NCI-H2196 treated with DMSO at 0.1 percent for 48 hours (cell line): ENCODE results near the gene EIF2S1.
"Not testable (repeated sequence)": the region's sequence is repeated elsewhere in the genome, so short reads cannot be mapped to it uniquely, and the experiment has no call there.

Source experiments
- DNase-seq: peaks from one replicate; lab custom pipeline; 2025; ENCODE audit not compliant: unreplicated experiment; lab: John Stamatoyannopoulos, UW

The EIF2S1 gene

DNA sequence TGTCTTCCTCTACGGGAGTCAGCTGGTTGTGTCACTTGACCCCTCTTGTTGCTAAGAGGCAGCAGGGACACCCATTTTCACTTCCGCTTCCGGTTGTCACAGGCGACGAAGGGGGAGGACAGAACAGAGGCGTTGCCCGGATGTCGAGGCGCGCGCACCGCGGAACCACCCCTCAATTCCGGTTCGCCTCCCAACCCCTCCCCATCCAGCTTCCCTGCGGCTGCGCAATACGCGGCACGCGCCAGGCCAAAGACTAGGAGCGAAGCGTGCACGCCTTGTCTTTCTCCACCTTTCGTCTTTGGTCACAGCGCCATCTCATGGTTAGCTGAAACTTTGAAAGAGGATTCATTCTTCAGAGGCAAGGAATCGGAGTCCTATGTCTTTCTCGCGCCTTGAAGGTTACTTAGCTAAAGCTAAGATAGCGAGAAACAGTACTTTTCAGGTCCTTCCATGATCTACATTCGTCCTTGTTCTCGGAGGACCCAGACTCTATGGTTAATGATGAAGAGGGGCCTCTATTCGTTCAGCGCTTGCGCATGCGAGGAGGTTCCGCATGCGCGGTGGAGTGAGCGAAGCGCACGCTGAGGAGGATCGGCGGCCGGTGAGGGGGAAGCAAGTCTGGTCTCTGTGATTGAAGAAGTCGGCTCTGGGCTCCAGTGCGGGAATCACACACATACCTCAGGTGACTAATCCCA, at the start of gene EIF2S1, which contains the start of gene ATP6V1D:
Gene EIF2S1, plus strand, starts transcription at position 554 of the 695 bp plus-strand sequence. CDS start 4,440 bp downstream, outside the sequence.
Gene ATP6V1D, minus strand, starts transcription at position 30 of the 695 bp plus-strand sequence. CDS start 106 bp downstream, outside the sequence.
- peak; percentile 97 for DNase-seq

GRCh38 chr14:67311868-67312267, 48.3 kb upstream of the EIF2S1 start:
- no peak for DNase-seq

DNA sequence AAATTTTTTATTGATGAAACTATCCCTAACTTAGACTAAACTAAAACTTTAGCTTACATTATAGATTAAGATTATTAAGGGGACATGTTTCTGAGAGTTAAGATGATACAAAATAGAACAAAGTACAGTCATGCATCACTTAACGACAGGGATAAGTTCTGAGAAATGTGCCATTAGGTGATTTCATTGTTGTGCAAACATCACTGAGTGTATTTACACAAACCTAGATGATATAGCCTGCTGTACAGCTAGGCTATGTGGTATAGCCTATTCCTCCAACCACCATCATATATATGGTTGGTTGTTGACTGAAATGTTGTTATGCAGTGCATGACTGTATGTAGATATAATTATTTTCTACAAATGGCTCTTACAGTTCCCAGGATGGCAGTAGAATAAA, 47.0 kb upstream of the EIF2S1 start:
- DNase-seq, result no peak

DNA sequence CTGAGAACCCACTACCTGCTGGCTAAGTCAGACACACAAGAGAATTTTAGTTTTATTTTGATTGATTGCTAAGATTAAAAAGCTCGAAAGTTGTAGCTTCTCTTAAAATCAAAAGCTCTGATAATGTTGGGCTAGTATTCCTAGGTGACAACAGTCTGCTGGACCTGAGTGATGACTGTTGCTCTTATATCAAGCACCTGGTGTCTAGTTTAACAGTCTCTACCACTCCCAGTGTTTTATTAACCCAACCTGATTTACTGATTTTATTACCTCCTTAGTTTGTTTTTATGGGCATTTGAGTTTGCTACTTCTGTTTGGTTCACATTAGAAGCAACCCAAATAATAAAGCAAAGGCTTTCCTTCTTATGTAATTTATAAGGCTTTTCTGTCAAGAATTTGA, 42.3 kb upstream of the EIF2S1 start:
- no peak for DNase-seq

DNA sequence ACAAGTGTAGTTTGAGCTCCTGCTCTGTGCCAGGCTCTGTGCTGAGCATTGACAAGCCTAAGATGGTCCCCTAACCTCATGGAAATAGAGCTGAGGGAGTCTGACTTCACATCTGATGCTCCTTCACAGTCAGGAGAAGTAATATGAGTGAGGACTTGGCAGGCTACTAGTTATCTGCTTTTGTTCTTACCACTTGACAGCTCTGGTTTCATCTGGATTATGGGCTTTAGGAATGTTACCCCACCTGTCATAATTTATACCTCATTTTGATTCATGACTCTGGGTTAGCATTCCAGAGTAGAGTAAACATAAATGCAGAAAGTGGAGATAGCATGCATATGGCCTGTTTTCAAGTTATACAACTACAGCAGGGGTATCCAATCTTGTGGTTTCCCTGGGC, 41.0 kb upstream of the EIF2S1 start:
- no peak for DNase-seq

DNA sequence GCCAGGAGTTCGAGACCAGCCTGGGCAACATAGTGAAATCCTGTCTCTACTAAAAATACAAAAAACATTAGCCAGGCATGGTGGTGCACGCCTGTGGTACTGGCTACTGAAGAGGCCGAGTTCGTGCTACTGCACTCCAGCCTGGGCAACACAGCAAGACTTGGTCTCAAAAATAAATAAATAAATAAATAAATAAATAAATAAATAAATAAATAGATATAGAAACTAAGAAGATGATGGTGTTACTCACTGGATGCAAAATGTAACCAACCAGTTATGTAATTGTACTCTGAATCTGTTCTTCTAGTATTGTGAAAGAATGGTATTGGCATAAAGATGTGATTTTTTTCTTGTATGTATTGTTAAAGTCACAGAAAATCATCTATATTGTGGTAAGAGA, 30.5 kb upstream of the EIF2S1 start:
- DNase-seq, result not testable (repeated sequence)

GRCh38 chr14:67331368-67332125, 28.6 kb upstream of the EIF2S1 start:
- DNase-seq, result no peak

- DNase-seq, result no peak
Observed at GRCh38 chr14:67332468-67332867, 27.7 kb upstream of the EIF2S1 start.

DNA sequence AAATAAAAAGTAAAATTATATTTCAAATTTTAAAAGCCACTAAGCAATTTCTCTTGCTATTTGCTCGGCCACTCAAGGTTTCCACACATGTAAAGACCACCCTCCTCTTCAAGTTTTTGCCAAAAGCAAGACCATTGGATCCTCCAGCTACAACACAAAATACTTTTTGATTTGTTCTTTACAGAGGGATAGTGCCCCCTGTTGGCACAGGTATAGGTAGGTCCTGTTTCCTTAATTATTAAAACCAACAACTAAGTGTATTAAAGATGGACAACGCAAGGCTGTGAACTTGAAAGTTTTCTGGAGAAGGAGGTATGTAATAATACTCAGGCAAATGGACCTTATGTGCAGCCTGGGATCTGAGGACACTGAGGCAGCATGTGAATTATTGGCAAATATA, 24.3 kb upstream of the EIF2S1 start:
- DNase-seq, result no peak

DNA sequence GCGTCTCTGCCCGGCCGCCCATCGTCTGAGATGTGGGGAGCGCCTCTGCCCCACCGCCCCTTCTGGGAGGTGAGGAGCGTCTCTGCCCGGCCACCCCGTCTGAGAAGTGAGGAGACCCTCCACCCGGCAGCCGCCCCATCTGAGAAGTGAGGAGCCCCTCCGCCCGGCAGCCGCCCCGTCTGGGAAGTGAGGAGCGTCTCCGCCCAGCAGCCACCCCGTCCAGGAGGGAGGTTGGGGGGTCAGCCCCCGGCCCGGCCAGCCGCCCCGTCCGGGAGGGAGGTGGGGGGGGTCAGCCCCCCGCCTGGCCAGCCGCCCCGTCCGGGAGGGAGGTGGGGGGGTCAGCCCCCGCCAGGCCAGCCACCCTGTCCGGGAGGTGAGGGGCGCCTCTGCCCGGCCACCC, 18.9 kb upstream of the EIF2S1 start:
- not testable (repeated sequence) for DNase-seq

- no peak for DNase-seq
Observed at GRCh38 chr14:67343601-67344230, 16.4 kb upstream of the EIF2S1 start.

DNA sequence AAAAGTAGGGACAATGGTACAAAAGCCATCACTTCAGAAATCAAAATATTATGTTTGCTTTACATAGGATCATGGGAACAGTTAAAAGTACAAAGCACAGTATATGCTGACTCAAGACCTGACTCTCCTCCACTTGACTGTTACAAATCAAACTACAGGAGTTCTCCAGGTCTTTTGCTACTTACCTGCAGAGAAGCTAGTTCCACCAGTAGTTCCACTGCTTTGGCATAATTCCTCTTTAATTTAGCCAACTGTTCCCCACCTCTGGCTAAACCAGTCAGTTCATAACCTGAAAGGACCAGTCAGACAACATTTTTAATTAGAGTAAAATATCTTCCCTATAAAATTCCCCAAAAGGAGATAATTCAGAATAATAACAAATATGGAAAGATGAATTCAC, 14.5 kb upstream of the EIF2S1 start:
- no peak for DNase-seq

GRCh38 chr14:67352055-67352454, 8.1 kb upstream of the EIF2S1 start:
- no peak for DNase-seq

DNA sequence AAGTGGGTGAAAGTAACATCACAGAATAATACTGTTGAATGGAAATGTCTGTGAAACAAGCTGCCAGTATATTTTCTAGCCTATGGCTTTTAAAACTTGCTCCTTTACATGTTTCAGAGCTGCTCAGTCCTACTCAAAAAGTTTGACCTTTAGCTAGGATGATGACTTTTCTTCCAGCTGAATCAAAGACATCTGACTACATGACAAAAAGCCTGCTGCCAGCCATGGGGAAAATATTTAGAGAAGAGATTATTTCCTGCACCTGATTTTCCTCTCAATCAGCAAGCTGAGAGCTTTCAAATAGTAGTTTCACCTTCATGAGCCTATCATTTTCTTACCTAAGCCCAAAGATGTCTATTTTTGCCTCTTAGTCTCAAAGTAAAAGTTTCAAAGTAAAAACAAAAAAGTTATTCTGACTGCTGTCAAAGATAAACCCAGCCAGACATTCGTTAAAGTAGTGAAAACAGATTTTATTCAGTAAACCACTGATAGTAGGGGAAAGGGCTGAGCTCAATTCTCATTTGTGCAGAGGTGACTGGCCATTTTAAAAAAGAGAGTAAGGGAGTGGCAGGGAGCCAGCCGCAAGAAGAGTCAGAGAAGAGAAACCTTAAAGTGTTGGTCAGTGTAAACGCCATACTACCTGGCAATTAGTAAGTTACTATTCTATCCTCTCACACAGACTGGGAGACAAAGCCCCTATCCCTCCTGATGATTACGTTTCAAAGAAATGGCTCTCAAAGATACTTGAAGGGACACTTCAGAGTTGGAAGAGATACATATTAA, 2.8 kb upstream of the EIF2S1 start:
- no peak for DNase-seq

- no peak for DNase-seq
Observed at GRCh38 chr14:67357969-67358354, 2.2 kb upstream of the EIF2S1 start.

DNA sequence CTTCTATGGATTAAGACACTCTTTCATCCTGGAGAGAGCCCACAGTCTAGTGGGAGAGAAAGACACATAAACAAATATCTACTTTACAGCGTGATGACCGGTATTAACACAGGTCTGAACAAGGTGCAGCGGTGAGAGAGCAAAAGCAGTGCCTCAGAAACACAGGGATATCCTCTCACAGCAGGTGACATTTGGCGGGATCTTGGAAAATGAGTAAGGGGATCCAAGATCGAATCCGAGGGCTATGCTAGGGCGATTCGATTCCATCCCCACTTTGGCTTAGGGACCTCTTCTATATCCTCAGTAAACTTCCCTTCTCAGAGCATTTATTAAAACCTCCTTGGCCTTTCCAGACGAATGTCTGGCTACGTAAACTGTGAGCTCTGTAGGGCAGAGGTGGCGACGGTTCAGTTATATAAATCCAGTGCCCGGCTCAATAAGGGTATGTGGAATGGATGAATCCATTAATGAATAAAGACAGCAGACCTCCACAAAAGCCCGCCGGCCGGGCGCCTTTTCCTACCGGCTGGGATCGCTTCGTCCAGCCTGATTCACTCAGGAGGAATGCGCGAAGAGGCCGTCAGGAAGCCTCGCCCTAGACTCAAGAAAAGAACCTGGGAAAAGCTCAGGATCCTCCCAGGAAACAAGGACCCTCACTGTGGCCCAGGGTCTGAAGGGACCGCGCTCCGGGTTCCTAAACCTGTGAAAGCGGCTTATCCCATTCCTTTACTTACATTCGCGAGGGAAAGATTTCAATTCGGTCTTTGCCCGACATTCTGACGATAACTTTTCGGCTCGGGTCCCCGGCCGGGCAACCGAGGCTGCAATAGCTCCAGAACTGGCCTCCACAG, 979 bp upstream of the EIF2S1 start:
- no peak for DNase-seq

DNA sequence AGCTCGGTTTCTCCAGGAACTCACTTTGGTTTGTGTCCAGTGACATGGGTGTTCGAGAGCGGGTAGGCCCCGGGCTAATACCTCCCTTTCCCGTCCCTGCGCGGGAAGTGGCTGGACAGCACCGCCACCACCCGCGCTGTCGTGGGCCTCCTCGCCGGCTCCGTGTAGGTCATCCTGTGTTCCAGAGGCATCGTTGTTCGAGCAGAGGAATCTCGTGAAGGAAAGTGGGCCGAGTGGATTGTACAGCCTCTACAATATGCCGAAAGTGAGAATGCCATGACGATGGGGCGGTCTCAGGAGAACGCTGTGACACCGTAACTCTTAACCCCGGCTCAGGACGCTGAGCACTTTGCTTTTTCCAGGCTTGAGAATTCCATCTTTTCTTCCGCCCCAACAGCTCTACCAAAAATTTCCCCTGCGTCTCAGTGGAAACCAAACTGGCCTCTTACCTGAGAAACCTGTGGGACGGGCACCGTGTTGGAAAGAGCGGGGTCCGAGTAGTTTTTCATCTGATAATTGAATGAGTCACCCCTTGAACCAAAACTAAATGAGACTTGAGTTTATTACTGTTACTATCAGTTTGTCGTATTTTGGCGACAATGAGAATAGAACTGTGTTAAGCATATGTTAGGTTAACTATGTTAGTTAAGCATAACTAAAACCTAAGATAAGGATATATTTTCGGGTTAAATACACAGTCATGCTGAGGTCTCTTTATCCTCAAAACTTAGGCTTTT, 510 bp downstream of the EIF2S1 start:
- DNase-seq, result no peak

GRCh38 chr14:67365476-67365875, 5.3 kb downstream of the EIF2S1 start:
- no peak for DNase-seq

GRCh38 chr14:67370830-67371229, 10.7 kb downstream of the EIF2S1 start:
- DNase-seq, result no peak
